ENCODE data around the gene ATP6V1B1. TPM values are rescaled to one million over a fixed set of nuclear protein-coding genes. Genes with fewer than 3 reads are reported as not detected.

Gene ATP6V1B1
- total and polyA plus RNA-seq, 4 donors = not detected

DNA sequence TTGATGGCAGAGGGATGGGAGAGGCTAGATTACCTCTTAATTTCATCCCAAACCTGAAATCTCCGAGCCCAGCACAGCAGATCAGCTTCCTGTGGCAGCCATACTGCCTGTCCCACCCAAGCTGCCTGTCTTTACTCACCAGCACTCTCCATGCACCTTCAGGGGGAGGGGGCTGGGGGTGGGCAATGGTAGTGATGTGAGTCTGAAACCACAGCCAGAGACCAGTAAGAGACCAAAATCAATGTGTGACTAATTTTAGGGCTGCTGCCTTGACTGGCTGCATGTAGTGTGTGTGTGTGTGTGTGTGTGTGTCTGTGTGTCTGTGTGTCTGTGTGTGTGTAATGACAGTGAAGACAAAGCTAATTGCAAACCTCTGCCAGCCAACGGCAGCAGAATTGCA is 70.6 kb downstream of the ATP6V1B1 start:
- WGBS = 75% methylated on average over 2 of the region's 2 CpGs

More for the DNA sequence above, 70.6 kb downstream of the ATP6V1B1 start:
- TF ChIP-seq, protein P1, sequence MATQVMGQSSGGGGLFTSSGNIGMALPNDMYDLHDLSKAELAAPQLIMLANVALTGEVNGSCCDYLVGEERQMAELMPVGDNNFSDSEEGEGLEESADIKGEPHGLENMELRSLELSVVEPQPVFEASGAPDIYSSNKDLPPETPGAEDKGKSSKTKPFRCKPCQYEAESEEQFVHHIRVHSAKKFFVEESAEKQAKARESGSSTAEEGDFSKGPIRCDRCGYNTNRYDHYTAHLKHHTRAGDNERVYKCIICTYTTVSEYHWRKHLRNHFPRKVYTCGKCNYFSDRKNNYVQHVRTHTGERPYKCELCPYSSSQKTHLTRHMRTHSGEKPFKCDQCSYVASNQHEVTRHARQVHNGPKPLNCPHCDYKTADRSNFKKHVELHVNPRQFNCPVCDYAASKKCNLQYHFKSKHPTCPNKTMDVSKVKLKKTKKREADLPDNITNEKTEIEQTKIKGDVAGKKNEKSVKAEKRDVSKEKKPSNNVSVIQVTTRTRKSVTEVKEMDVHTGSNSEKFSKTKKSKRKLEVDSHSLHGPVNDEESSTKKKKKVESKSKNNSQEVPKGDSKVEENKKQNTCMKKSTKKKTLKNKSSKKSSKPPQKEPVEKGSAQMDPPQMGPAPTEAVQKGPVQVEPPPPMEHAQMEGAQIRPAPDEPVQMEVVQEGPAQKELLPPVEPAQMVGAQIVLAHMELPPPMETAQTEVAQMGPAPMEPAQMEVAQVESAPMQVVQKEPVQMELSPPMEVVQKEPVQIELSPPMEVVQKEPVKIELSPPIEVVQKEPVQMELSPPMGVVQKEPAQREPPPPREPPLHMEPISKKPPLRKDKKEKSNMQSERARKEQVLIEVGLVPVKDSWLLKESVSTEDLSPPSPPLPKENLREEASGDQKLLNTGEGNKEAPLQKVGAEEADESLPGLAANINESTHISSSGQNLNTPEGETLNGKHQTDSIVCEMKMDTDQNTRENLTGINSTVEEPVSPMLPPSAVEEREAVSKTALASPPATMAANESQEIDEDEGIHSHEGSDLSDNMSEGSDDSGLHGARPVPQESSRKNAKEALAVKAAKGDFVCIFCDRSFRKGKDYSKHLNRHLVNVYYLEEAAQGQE (IDR thresholded peaks at IDR 0.05) = no peak
- TF ChIP-seq HNF4A (conservative IDR thresholded peaks at IDR 0.05) (no peak), SP1 (IDR thresholded peaks at IDR 0.05) (no peak), HNF4G (IDR thresholded peaks at IDR 0.05) (no peak), TAF1 (conservative IDR thresholded peaks at IDR 0.05) (no peak), GABPA (IDR thresholded peaks at IDR 0.05 in 1 of 2, conservative IDR thresholded peaks at IDR 0.05 in 1 of 2) (no peak), JUND (IDR thresholded peaks at IDR 0.05) (no peak), FOXA2 (IDR thresholded peaks at IDR 0.05) (no peak), RXRA (IDR thresholded peaks at IDR 0.05) (no peak), FOXA1 (IDR thresholded peaks at IDR 0.05) (no peak)
- TF ChIP-seq, protein P2, sequence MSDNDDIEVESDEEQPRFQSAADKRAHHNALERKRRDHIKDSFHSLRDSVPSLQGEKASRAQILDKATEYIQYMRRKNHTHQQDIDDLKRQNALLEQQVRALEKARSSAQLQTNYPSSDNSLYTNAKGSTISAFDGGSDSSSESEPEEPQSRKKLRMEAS (IDR thresholded peaks at IDR 0.05) = no peak
- TF ChIP-seq, protein P3, sequence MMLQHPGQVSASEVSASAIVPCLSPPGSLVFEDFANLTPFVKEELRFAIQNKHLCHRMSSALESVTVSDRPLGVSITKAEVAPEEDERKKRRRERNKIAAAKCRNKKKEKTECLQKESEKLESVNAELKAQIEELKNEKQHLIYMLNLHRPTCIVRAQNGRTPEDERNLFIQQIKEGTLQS (IDR thresholded peaks at IDR 0.05) = no peak
- TF ChIP-seq, protein P4, sequence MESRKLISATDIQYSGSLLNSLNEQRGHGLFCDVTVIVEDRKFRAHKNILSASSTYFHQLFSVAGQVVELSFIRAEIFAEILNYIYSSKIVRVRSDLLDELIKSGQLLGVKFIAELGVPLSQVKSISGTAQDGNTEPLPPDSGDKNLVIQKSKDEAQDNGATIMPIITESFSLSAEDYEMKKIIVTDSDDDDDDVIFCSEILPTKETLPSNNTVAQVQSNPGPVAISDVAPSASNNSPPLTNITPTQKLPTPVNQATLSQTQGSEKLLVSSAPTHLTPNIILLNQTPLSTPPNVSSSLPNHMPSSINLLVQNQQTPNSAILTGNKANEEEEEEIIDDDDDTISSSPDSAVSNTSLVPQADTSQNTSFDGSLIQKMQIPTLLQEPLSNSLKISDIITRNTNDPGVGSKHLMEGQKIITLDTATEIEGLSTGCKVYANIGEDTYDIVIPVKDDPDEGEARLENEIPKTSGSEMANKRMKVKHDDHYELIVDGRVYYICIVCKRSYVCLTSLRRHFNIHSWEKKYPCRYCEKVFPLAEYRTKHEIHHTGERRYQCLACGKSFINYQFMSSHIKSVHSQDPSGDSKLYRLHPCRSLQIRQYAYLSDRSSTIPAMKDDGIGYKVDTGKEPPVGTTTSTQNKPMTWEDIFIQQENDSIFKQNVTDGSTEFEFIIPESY (IDR thresholded peaks at IDR 0.05) = no peak
- TF ChIP-seq, protein P5, sequence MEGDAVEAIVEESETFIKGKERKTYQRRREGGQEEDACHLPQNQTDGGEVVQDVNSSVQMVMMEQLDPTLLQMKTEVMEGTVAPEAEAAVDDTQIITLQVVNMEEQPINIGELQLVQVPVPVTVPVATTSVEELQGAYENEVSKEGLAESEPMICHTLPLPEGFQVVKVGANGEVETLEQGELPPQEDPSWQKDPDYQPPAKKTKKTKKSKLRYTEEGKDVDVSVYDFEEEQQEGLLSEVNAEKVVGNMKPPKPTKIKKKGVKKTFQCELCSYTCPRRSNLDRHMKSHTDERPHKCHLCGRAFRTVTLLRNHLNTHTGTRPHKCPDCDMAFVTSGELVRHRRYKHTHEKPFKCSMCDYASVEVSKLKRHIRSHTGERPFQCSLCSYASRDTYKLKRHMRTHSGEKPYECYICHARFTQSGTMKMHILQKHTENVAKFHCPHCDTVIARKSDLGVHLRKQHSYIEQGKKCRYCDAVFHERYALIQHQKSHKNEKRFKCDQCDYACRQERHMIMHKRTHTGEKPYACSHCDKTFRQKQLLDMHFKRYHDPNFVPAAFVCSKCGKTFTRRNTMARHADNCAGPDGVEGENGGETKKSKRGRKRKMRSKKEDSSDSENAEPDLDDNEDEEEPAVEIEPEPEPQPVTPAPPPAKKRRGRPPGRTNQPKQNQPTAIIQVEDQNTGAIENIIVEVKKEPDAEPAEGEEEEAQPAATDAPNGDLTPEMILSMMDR (IDR thresholded peaks at IDR 0.05; ENCODE audit: low read depth, low read length, missing input control) = no peak
- H3K4me3 ChIP-seq (ENCODE audit: low read depth in 1 of 3, low read length in 3 of 3) = no peak overlapping the region
- no peaks in the 10 kb centered on the region for H3K4me1 ChIP-seq (ENCODE audit: control insufficient read depth in 4 of 4, insufficient read depth in 4 of 4, low read length in 3 of 4)
- H3K36me3 ChIP-seq (ENCODE audit: control insufficient read depth in 4 of 4, insufficient read depth in 3 of 4, low read depth in 1 of 4, low read length in 3 of 4) = no peaks in the 10 kb centered on the region
- no peak overlapping the region for H3K9ac ChIP-seq (ENCODE audit: low read depth in 1 of 2, low read length in 2 of 2)
- H3K27me3 ChIP-seq (ENCODE audit: control insufficient read depth in 4 of 4, insufficient read depth in 4 of 4, low read length in 3 of 4) = no peaks in the 10 kb centered on the region
- no peak for DNase-seq (ENCODE audit: low spot score)
- H3K27ac ChIP-seq (ENCODE audit: low read depth in 1 of 2, low read length in 2 of 2) = no peak overlapping the region
- no peaks in the 10 kb centered on the region for H3K9me3 ChIP-seq (ENCODE audit: control insufficient read depth in 4 of 4, low read length in 3 of 4)

Data from liver (tissue), 9 donors.